Activated naive CD8-positive, alpha-beta T cell treated with anti-CD3 and anti-CD28 coated beads, Interleukin-2, amount 10 ng/mL, durations not matched to agents 7 days and 5 days (primary cell): ENCODE measurements around the gene HCN1. TPM values are rescaled to one million over a fixed set of nuclear protein-coding genes. Genes with fewer than 3 reads are reported as not detected.
"Not testable (repeated sequence)": the region's sequence is repeated elsewhere in the genome, so short reads cannot be mapped to it uniquely, and the experiment has no call there.

Experiments
- ATAC-seq: fragments of 150-1000 bp; cut with Tn5 transposase; one replicate; pipeline ENCODE4 v1.10.0; 2021; ENCODE audit warnings: low read depth, moderate library complexity
- POLR2A ChIA-PET: fragments of 350-600 bp; sonication (Branson Sonifier 250); formaldehyde crosslinking; loops from one replicate; lab custom pipeline; 2021; ENCODE audit warnings: antibody characterized with exemption; lab: Charles Lee
- DNase-seq: peaks from one replicate; pipeline ENCODE4 v3.0.0; 2021
- H3K27ac Mint-ChIP-seq: one replicate; pipeline ENCODE4 v1.8.0; 2022; ENCODE audit warnings: mild to moderate bottlenecking, mixed read lengths
- H3K27me3 Mint-ChIP-seq: one replicate; pipeline ENCODE4 v1.8.0; 2022; ENCODE audit warnings: mild to moderate bottlenecking, moderate library complexity, mixed read lengths
- H3K36me3 Mint-ChIP-seq: one replicate; pipeline ENCODE4 v1.8.0; 2021; ENCODE audit warnings: mild to moderate bottlenecking, mixed read lengths
- H3K4me1 Mint-ChIP-seq: one replicate; pipeline ENCODE4 v1.8.0; 2021; ENCODE audit warnings: mixed read lengths
- H3K4me3 Mint-ChIP-seq: one replicate; pipeline ENCODE4 v1.8.0; 2022; ENCODE audit warnings: mild to moderate bottlenecking, moderate library complexity, mixed read lengths
- H3K9me3 Mint-ChIP-seq: one replicate; pipeline ENCODE4 v1.8.0; 2021; ENCODE audit warnings: mixed read lengths
- total RNA-seq, 2 experiments: library from RNA; stranded (reverse); gene quantifications; one replicate each; pipeline ENCODE4 v1.2.3, GENCODE V29; 2021

Gene HCN1
- total RNA-seq, 2 experiments from 2014 or later: not detected

DNA sequence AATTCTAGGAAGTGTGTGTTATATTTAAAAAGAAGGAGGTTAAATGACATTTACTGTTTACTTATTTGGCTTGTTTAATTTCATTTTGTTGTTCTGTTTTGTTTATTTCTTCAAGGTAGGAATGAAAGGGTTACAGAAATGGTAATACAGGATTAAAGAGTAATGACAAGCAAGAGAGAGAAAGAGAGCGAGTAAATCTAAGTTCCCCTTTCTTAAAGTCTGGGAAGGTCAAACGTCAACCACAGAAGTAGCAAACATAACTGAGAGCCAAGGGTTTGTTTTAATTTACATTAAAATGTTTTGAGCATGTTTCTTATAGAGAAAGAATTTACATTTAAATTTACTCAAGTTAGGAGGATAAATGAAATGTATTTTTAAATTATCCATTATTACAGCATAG, 18.7 kb downstream of the HCN1 start:
- H3K4me1 Mint-ChIP-seq: no peaks in the 10 kb centered on the region
- H3K27me3 Mint-ChIP-seq: no peaks in the 10 kb centered on the region
- H3K27ac Mint-ChIP-seq: no peak overlapping the region
- no peaks in the 10 kb centered on the region for H3K9me3 Mint-ChIP-seq
- DNase-seq: no peak
- no peak for ATAC-seq
- POLR2A ChIA-PET: no interaction called here
- no peaks in the 10 kb centered on the region for H3K36me3 Mint-ChIP-seq
- H3K4me3 Mint-ChIP-seq: no peak overlapping the region

DNA sequence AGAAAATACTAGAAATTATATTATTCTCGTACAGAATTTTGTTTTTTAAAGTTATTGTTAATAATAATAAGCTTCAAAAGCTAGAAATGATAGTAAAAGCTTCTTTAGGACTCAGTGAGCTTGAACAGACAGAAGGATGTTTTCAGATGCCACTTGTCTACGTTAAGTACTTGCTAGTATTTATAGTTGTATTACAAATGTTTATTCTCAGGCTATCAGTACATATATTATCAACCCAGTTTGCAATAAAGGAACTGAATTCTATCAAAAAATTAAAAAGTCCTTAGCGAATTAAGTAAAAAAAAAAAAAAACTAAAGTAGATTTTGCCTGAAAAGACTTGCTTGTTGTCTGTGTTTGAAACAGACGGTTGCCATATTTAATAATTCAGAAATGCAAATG, 23.9 kb downstream of the HCN1 start:
- Mint-ChIP-seq H3K4me1 (no peaks in the 10 kb centered on the region), H3K27ac (no peak overlapping the region), H3K4me3 (no peak overlapping the region), H3K36me3 (no peaks in the 10 kb centered on the region), H3K27me3 (no peaks in the 10 kb centered on the region), H3K9me3 (peaks cover 6% of the 10 kb centered on the region)
- POLR2A ChIA-PET: no interaction called here
- DNase-seq: no peak
- no peak for ATAC-seq

DNA sequence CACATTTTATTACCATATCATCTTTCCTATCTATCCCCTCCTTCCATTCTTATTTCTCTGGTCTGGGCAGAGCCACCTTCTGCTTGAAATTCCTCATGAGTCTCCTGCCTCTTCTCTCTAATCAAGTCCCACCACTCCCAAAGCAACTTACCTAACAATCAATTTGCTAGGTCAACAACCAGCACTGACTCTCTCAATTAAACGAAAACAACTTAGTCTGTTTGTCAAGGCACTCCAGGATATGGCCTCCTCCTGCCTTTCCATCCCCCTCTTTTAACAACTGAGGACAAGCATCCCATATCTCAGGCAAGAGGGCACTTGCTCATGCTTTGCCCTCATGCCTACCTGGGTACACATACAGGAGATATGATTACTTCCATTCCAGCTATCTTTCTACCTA, 47.4 kb downstream of the HCN1 start:
- POLR2A ChIA-PET: no interaction called here
- Mint-ChIP-seq H3K4me3 (no peak overlapping the region), H3K9me3 (peaks cover 7% of the 10 kb centered on the region), H3K36me3 (no peaks in the 10 kb centered on the region), H3K4me1 (no peaks in the 10 kb centered on the region), H3K27ac (no peak overlapping the region), H3K27me3 (no peaks in the 10 kb centered on the region)
- no peak for ATAC-seq
- DNase-seq: no peak

DNA sequence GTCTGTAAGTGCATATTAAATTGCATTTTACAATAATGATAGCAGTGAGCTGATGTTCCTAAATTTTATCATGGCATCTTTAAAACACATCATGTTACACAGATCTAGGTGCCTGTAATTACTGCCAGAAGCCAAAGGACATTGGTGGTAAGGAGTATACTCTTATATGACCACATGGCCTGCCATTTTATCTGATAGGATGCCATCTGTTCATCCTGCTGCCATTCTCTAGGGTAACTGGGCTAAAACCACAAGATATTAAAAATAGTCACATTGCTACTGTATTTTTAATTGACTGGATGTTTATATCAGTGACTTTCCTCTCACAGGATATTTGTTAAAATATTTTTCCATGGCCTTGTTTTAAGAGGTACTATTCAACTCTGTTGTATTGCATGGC, 53.1 kb downstream of the HCN1 start:
- no peak for ATAC-seq
- no peaks in the 10 kb centered on the region for H3K27me3 Mint-ChIP-seq
- POLR2A ChIA-PET: no interaction called here
- no peak overlapping the region for H3K27ac Mint-ChIP-seq
- no peaks in the 10 kb centered on the region for H3K4me1 Mint-ChIP-seq
- H3K4me3 Mint-ChIP-seq: no peak overlapping the region
- no peaks in the 10 kb centered on the region for H3K9me3 Mint-ChIP-seq
- H3K36me3 Mint-ChIP-seq: no peaks in the 10 kb centered on the region
- DNase-seq: no peak

DNA sequence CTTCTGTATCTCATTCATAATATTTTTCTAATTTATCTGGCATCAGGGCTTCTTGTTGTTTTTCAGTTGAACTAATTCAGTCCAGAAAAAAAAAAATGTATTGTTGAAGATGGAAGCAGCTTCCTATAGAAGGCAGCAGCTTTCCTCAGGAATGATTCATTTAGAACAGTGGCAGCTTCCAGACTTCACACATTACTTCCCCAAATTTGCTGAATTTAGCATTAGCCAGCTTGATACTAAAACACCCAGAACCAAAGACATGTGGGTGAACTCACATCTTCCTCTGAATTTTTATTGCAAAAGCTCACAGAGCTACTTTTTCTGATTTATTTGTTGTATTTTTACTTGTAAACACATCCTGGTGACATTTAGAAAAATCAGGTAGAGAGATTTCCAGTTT, 53.8 kb downstream of the HCN1 start:
- no peaks in the 10 kb centered on the region for H3K27me3 Mint-ChIP-seq
- H3K27ac Mint-ChIP-seq: no peak overlapping the region
- no peaks in the 10 kb centered on the region for H3K4me1 Mint-ChIP-seq
- DNase-seq (no peak), ATAC-seq (no peak)
- no peak overlapping the region for H3K4me3 Mint-ChIP-seq
- no peaks in the 10 kb centered on the region for H3K36me3 Mint-ChIP-seq
- H3K9me3 Mint-ChIP-seq: peaks cover under 1% of the 10 kb centered on the region
- POLR2A ChIA-PET: no interaction called here

DNA sequence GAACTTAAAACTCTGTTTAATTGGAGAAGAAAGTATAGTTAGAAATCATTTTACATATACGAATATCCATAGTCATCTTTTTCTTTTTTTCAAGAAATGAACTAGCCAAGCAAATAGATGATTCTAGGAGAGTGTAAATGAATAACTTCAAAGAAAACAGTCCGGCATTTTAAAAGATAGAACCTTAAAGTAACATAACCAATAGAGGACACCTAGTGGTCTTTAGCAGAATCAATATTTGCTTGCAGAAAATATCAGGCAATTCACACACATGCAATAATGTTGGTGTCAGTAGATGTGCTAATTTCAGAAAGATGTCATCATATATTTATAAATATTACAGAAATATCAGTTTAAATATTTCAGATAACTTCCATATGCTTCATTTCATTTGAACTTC, 57.1 kb downstream of the HCN1 start:
- H3K36me3 Mint-ChIP-seq: no peaks in the 10 kb centered on the region
- H3K4me3 Mint-ChIP-seq: no peak overlapping the region
- no peaks in the 10 kb centered on the region for H3K27me3 Mint-ChIP-seq
- DNase-seq: no peak
- peaks cover 4% of the 10 kb centered on the region for H3K9me3 Mint-ChIP-seq
- POLR2A ChIA-PET: no interaction called here
- no peak overlapping the region for H3K27ac Mint-ChIP-seq
- H3K4me1 Mint-ChIP-seq: no peaks in the 10 kb centered on the region
- ATAC-seq: no peak

DNA sequence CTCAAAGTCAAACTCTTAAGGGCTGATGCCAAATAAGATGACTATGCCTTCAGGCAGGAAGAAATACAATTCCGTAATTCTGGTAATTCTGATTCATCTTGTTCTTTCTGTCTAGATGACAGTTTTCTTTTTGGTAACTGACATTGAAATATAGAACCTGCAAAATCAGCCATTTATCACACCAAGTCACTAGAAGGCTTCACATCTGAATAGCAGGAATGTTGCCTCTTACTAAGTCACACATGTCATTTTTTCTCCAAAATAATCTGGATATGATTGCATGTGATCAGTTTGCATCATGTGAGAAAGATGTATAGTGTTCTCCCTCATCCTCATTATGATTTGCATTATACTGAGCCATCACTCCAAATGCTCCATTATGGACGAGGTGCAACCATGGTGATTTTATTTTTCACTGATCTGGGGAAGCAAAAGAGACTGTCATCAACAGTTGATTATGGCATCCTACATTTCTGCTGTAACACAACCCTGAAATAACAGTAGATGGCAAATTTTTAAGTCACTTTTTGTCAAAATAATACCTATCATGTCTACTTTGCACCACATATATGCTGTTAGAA, 69.0 kb downstream of the HCN1 start:
- ATAC-seq: no peak
- no peak overlapping the region for H3K4me3 Mint-ChIP-seq
- POLR2A ChIA-PET: no interaction called here

DNA sequence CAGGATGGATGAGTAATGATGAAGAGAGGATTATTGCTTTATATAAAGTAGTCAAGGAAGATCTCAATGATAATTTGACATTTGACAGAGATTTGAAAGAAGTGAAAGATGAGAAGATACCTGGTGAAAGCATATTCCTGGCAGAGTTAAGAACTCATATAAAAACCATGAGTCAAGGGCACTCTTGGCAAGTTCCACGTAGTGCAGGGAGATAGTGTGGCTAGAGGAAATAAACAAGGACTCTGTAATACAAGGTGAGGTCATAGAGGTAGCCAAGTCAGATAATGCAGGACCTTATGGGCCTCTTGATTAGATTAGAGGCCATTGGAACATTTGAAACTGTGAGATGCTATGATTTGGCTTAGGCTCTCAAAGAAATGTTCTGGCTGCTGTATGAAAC, 72.3 kb downstream of the HCN1 start:
- no peaks in the 10 kb centered on the region for H3K36me3 Mint-ChIP-seq
- no peaks in the 10 kb centered on the region for H3K27me3 Mint-ChIP-seq
- H3K4me1 Mint-ChIP-seq: no peaks in the 10 kb centered on the region
- H3K27ac Mint-ChIP-seq: no peak overlapping the region
- H3K4me3 Mint-ChIP-seq: no peak overlapping the region
- ATAC-seq: no peak
- POLR2A ChIA-PET: no interaction called here
- no peak for DNase-seq
- H3K9me3 Mint-ChIP-seq: peaks cover 6% of the 10 kb centered on the region

More for the DNA sequence above, 69.0 kb downstream of the HCN1 start:
- no peaks in the 10 kb centered on the region for H3K4me1 Mint-ChIP-seq
- H3K9me3 Mint-ChIP-seq: peaks cover 3% of the 10 kb centered on the region
- no peaks in the 10 kb centered on the region for H3K27me3 Mint-ChIP-seq
- no peak for DNase-seq
- H3K27ac Mint-ChIP-seq: no peak overlapping the region
- H3K36me3 Mint-ChIP-seq: no peaks in the 10 kb centered on the region

DNA sequence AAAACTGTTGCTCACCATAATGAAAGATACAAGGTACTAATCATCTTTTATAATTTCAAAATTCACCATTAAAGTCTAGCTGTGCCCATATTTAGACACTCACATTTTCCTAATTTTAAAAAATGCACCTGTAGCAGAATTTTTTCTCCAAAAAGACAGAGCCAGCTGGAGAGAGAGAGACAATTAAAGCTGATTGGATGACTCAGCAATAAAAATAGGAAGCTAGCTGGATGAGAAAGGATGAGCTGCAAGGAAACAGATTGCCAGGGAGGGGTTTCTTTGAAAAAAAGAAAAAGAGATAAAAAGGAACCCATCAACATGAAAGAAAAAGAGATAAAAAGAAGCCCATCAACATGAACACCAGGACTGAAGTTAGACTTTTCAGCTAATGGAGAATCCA, 73.8 kb downstream of the HCN1 start:
- POLR2A ChIA-PET: no interaction called here
- Mint-ChIP-seq H3K9me3 (peaks cover 6% of the 10 kb centered on the region), H3K4me3 (no peak overlapping the region), H3K4me1 (no peaks in the 10 kb centered on the region), H3K36me3 (no peaks in the 10 kb centered on the region), H3K27me3 (no peaks in the 10 kb centered on the region), H3K27ac (no peak overlapping the region)
- DNase-seq (no peak), ATAC-seq (no peak)

DNA sequence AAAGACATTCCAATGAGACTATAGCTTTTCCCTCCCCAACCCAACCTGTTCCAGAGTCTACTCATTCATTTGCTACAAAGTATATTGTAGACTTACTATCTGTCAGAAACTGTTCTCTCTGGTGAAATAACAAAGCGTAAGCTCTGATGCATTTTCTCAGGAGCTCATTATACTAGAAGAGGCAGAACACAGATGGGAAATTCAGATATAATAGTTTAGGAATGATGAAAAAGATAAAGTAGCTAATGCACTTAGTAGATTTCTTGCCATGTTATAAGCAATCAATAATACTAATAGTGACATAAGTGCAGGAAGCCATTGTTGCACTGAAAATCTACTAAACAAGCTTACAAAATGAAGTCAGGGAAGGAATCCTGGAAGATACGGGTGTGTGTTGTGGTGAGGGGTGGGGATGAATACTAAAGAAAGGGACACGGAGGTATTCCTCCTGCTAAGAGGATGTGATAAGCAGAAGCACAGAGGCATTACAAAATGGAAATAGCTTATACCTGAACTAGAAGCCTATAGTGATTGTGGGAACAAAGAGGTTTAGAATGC, 78.2 kb downstream of the HCN1 start:
- POLR2A ChIA-PET: no interaction called here
- Mint-ChIP-seq H3K27me3 (no peaks in the 10 kb centered on the region), H3K9me3 (peaks cover 11% of the 10 kb centered on the region), H3K4me3 (no peak overlapping the region), H3K36me3 (no peaks in the 10 kb centered on the region), H3K27ac (no peak overlapping the region), H3K4me1 (no peaks in the 10 kb centered on the region)
- ATAC-seq (no peak), DNase-seq (no peak)

DNA sequence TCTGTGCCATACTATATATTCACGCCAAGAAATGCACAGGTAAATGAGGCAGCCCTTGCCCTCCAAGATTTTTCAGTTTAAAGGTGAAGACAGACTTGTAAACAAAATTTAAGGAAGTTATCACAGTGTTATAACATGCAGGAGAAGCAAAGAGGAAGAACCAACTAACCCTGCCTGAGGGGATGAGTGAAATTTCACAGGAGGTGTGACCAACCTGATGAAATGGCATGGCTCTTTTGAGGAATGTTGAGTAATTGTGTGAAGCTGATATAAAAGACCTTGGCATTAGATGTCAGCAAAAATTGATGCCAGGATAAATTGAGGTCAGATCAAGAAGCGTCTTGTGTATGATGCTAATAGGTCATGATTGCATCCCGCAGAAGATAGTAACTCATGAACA, 86.5 kb downstream of the HCN1 start:
- H3K27ac Mint-ChIP-seq: no peak overlapping the region
- H3K4me3 Mint-ChIP-seq: no peak overlapping the region
- ATAC-seq (no peak), DNase-seq (no peak)
- H3K36me3 Mint-ChIP-seq: no peaks in the 10 kb centered on the region
- POLR2A ChIA-PET: no interaction called here
- H3K9me3 Mint-ChIP-seq: peaks cover 3% of the 10 kb centered on the region
- no peaks in the 10 kb centered on the region for H3K4me1 Mint-ChIP-seq
- no peaks in the 10 kb centered on the region for H3K27me3 Mint-ChIP-seq

DNA sequence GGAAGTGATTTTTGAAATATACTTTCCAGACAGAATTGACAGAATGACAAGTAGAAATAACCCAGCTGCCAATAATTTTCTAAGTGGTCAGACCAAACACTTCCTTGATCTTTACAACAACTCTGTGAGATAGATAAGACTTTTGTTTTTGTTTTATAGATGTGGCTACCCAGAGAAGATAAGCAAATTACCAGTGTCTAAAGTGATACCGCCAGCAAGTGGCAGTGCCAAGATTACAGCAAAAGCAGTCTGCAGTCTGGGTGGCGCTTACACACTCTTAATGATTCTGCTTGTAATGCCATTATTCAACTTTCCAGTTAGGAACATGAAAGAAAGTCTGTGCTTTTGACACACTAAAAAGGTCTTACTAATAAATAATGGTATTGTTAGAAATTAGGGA, 92.1 kb downstream of the HCN1 start:
- Mint-ChIP-seq H3K27me3 (no peaks in the 10 kb centered on the region), H3K4me3 (no peak overlapping the region), H3K36me3 (no peaks in the 10 kb centered on the region), H3K4me1 (no peaks in the 10 kb centered on the region), H3K27ac (no peak overlapping the region), H3K9me3 (peaks cover 2% of the 10 kb centered on the region)
- POLR2A ChIA-PET: no interaction called here
- DNase-seq: no peak
- no peak for ATAC-seq

DNA sequence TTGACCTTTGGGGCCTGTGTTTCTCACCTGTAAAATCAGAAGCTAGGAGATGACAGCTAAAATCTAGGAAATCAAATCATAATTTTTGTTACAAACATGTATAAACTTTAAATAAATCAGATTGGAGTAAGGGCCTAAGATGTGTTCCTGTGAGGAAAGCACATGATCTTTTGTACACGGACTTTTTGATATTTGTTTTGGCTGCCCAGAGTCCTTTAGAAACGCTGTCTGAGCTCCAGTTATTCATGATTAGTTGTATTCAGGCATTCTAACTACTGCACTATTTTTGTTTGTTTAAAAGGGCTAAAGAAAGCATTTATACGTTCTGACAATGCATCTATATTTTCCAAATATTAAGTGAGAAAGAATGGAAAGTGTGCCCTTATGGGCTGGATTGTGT, 94.8 kb downstream of the HCN1 start:
- no peaks in the 10 kb centered on the region for H3K4me1 Mint-ChIP-seq
- H3K4me3 Mint-ChIP-seq: no peak overlapping the region
- H3K27me3 Mint-ChIP-seq: no peaks in the 10 kb centered on the region
- no peak overlapping the region for H3K27ac Mint-ChIP-seq
- POLR2A ChIA-PET: no interaction called here
- no peaks in the 10 kb centered on the region for H3K36me3 Mint-ChIP-seq
- no peak for ATAC-seq
- peaks cover 9% of the 10 kb centered on the region for H3K9me3 Mint-ChIP-seq
- DNase-seq: no peak

DNA sequence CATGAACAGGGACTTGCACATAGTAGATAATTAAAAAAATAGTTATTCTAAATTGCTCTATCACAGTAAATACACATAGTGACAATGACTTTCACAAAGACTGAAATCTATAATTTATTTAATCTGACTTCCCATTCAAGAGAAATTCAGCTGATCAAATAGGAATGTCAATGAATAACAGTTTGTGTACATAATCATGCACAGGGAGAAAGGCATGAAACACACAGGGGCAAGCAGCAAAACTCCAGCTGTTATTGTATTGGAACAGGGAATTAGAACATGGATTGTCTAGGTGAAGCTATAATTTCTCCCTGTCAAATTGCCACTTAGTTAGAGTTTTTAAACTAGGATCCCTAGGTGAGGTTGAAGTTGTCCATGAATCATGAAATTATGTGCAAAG, 99.9 kb downstream of the HCN1 start:
- Mint-ChIP-seq H3K27ac (no peak overlapping the region), H3K4me3 (no peak overlapping the region), H3K9me3 (peaks cover 11% of the 10 kb centered on the region), H3K36me3 (no peaks in the 10 kb centered on the region), H3K27me3 (no peaks in the 10 kb centered on the region), H3K4me1 (no peaks in the 10 kb centered on the region)
- DNase-seq (no peak), ATAC-seq (no peak)
- POLR2A ChIA-PET: no interaction called here

DNA sequence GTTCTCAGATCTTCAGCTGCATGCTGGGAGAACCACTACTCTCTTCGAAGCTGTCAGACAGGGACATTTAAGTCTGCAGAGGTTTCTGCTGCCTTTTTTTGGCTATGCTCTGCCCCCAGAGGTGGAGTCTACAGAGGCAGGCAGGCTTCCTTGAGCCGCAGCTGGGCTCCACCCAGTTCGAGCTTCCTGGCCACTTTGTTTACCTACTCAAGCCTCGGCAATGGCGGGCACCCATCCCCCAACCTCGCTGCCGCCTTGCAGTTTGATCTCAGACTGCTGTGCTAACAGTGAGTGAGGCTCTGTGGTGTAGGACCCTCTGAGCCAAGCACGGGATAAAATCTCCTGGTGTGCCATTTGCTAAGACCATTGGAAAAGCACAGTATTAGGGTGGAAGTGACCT, 110.2 kb downstream of the HCN1 start:
- H3K4me3 Mint-ChIP-seq, DNase-seq, H3K4me1 Mint-ChIP-seq, H3K27me3 Mint-ChIP-seq, H3K27ac Mint-ChIP-seq, POLR2A ChIA-PET, H3K36me3 Mint-ChIP-seq, H3K9me3 Mint-ChIP-seq, ATAC-seq: not testable (repeated sequence)
